SW480 (cell line): ENCODE data around the gene HSP90AB1.
A peak's percentile ranks its signal among the peaks of the same experiment; 100 is the strongest.

Experiments
- DNase-seq: peaks from one replicate; pipeline ENCODE4 v3.0.0-alpha.2; 2016; ENCODE audit warnings: low spot score

Gene HSP90AB1

GRCh38 chr6:44235891-44236516, 10.9 kb upstream of the HSP90AB1 start:
- DNase-seq = no peak

GRCh38 chr6:44237021-44237812, 9.7 kb upstream of the HSP90AB1 start:
- peak; percentile 97 for DNase-seq

- no peak for DNase-seq
Measured at GRCh38 chr6:44237813-44238433, 9.0 kb upstream of the HSP90AB1 start.

GRCh38 chr6:44238687-44239350, 8.1 kb upstream of the HSP90AB1 start:
- no peak for DNase-seq

- DNase-seq = no peak
Measured at GRCh38 chr6:44243345-44243744, 3.6 kb upstream of the HSP90AB1 start.

GRCh38 chr6:44245391-44245911, 1.4 kb upstream of the HSP90AB1 start:
- no peak for DNase-seq

GRCh38 chr6:44245912-44246662, 814 bp upstream of the HSP90AB1 start:
- peak; percentile 70 for DNase-seq

GRCh38 chr6:44247338-44248302, 719 bp downstream of the HSP90AB1 start:
- peak; percentile 44 for DNase-seq

GRCh38 chr6:44248579-44248978, 1.7 kb downstream of the HSP90AB1 start:
- DNase-seq = no peak

- no peak for DNase-seq
Measured at GRCh38 chr6:44249082-44249748, 2.3 kb downstream of the HSP90AB1 start.

- DNase-seq = no peak
Measured at GRCh38 chr6:44250067-44250717, 3.3 kb downstream of the HSP90AB1 start.

- no peak for DNase-seq
Measured at GRCh38 chr6:44250718-44251123, 3.8 kb downstream of the HSP90AB1 start.

GRCh38 chr6:44251576-44252524, 4.9 kb downstream of the HSP90AB1 start:
- DNase-seq = no peak

- peak; percentile 48 for DNase-seq
Measured at GRCh38 chr6:44253307-44254101, 6.6 kb downstream of the HSP90AB1 start.

GRCh38 chr6:44254191-44255104, 7.5 kb downstream of the HSP90AB1 start:
- no peak for DNase-seq

GRCh38 chr6:44255105-44255808, 8.4 kb downstream of the HSP90AB1 start:
- no peak for DNase-seq
